Measurements from ENCODE around the gene CNTFR.

CNTFR gene

GRCh38 chr9:34505370-34506120 is 84.0 kb downstream of the CNTFR start:
- DNase-seq, result no peak

DNA sequence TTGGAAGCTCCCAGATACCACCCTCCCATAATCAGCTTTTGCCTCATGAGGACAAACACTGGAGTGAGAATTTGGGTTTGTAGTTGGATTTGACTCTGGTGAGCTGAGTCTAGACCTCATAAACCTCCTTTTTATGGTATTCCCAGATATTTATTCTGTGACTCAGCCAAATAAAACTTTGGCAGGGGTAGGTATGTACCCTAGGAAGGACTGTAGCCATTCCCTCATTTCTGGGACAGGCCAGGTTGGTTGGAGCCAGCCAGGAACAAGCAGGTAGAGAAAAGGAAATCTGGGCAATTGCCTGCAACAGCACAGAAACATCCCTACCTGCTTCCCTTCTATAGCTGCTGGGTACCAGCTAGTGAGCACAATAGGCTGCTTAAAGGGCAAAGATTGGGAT is 86.1 kb downstream of the CNTFR start:
- no peak for DNase-seq

GRCh38 chr9:34502891-34503290 is 86.6 kb downstream of the CNTFR start:
- peak; percentile 35 for DNase-seq

DNA sequence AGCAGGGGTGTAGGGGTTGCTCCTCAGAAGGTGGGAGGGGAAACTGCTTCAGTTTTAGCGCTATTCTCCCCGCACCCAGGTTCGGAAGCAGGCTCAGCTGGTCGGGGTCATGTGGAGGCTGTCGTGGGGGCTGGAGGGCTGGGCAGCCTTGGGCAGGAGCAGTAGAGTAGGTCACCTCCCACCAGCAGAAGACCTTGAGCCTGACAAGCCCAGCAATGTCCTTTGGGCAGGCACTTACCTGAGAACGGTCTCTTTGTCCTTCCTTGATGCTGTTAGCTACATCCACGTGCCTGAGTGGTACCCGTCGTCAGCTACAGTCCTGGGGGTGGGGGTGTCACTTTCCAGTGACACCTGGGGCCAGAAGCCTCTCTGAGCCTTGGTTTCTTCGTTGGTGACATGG is 87.1 kb downstream of the CNTFR start:
- DNase-seq, result no peak

GRCh38 chr9:34501889-34502425 is 87.6 kb downstream of the CNTFR start:
- peak; percentile 89 for DNase-seq
